Caco-2 (cell line): Measurements from ENCODE around the gene GALNTL6. TPM values are rescaled to one million over a fixed set of nuclear protein-coding genes. Genes with fewer than 3 reads are reported as not detected.

Experiments used
- BruUV-seq: library from RNA; stranded (reverse); fragments of 400-500 nt; replicated peaks from 2 replicates; lab custom pipeline; 2021; lab: Mats Ljungman, UMichigan
- CTCF ChIA-PET: fragments of 300-600 bp; sonication (Branson Sonifier 250); formaldehyde crosslinking; loops from one replicate; lab custom pipeline; 2022; ENCODE audit warnings: antibody characterized with exemption; lab: Charles Lee
- POLR2A ChIA-PET: fragments of 300-600 bp; sonication (Branson Sonifier 250); formaldehyde crosslinking; loops from one replicate; lab custom pipeline; 2022; ENCODE audit warnings: antibody characterized with exemption; lab: Charles Lee
- DNase-seq, 2 experiments: peaks; one replicate each; pipeline versions ENCODE4 v3.0.0 to v3.0.0-alpha.2; 2020 to 2022
- H3K27me3 ChIP-seq: replicated peaks from 2 replicates; pipeline ENCODE4 v1.6.0; 2011; ENCODE audit warnings: low read length; ENCODE audit not compliant: control insufficient read depth, insufficient read depth
- H3K36me3 ChIP-seq: 2 replicates; pipeline ENCODE4 v1.5.1; 2011; ENCODE audit warnings: low read length; ENCODE audit not compliant: control insufficient read depth, insufficient read depth
- H3K4me1 ChIP-seq: fragments of 250-450 bp; sonication (Bioruptor Pico); 2 replicates; pipeline ENCODE4 v1.5.1; 2020; ENCODE audit warnings: mild to moderate bottlenecking
- H3K4me3 ChIP-seq: 2 replicates; pipeline ENCODE4 v1.5.1; 2011; ENCODE audit warnings: low read depth, mild to moderate bottlenecking, control low read depth, low read length
- H3K9me3 ChIP-seq: fragments of 250-450 bp; sonication (Bioruptor Pico); 2 replicates; pipeline ENCODE4 v1.5.1; 2020; ENCODE audit warnings: mild to moderate bottlenecking, moderate library complexity
- H3K27ac Mint-ChIP-seq: one replicate; pipeline ENCODE4 v1.8.0; 2022; ENCODE audit warnings: mixed read lengths; ENCODE audit not compliant: unreplicated experiment
- H3K27me3 Mint-ChIP-seq: one replicate; pipeline ENCODE4 v1.8.0; 2022; ENCODE audit warnings: mixed read lengths; ENCODE audit not compliant: insufficient read depth, unreplicated experiment
- H3K36me3 Mint-ChIP-seq: one replicate; pipeline ENCODE4 v1.8.0; 2022; ENCODE audit warnings: mild to moderate bottlenecking, mixed read lengths; ENCODE audit not compliant: insufficient read depth, unreplicated experiment
- H3K4me1 Mint-ChIP-seq: one replicate; pipeline ENCODE4 v1.8.0; 2022; ENCODE audit warnings: low read depth, mixed read lengths; ENCODE audit not compliant: unreplicated experiment
- H3K4me3 Mint-ChIP-seq: one replicate; pipeline ENCODE4 v1.8.0; 2022; ENCODE audit warnings: mild to moderate bottlenecking, moderate library complexity, mixed read lengths; ENCODE audit not compliant: unreplicated experiment
- H3K9me3 Mint-ChIP-seq: one replicate; pipeline ENCODE4 v1.8.0; 2022; ENCODE audit warnings: mixed read lengths; ENCODE audit not compliant: unreplicated experiment
- intact Hi-C: fragments of 100-400 bp; cut with micrococcal nuclease; formaldehyde crosslinking; loops from one replicate; pipeline ENCODE4 v1.10.0; 2022; ENCODE audit not compliant: unreplicated experiment
- total RNA-seq: library from RNA; stranded (reverse); gene quantifications from 2 replicates; pipeline ENCODE4 v1.2.3, GENCODE V29; 2022
- TF ChIP-seq, protein P1 (sequence below), 2 experiments: fragments of 200-600 bp in 1 of 2; IDR thresholded peaks; 1 replicate in 1 of 2; 2 replicates in 1 of 2; pipeline versions ENCODE4 v1.5.1 to v1.8.0; 2011 to 2022; ENCODE audit warnings: antibody characterized with exemption in 1 of 2, control low read depth in 1 of 2, inconsistent platforms in 1 of 2, low read depth in 1 of 2, low read length in 1 of 2, mild to moderate bottlenecking in 1 of 2, moderate library complexity in 1 of 2; ENCODE audit not compliant: insufficient read depth in 1 of 2, severe bottlenecking in 1 of 2, unreplicated experiment in 1 of 2

Gene GALNTL6
- total RNA-seq, 1 experiment from 2014 or later = not detected

DNA sequence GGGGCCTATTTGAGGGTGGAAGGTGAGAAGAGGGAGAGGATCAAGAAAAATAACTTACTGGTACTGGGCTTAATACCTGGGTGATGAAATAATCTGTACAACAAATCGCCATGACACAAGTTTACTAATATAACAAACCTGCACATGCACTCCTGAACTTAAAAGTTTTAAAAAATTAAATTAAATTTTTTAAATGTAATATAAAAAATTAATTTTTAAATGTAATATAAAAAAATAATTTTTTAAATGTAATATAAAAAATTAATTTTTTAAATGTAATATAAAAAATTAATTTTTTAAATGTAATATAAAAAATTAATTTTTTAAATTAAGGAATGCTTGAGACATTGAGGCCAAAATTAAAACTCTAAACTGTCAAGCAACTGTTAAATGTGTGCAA lies 1231.1 kb downstream of the GALNTL6 start:
- no peak for DNase-seq
- intact Hi-C loops = no loop called here
- POLR2A ChIA-PET = no interaction called here
- no peaks in the 10 kb centered on the region for H3K9me3 ChIP-seq
- no peaks in the 10 kb centered on the region for H3K4me1 Mint-ChIP-seq
- H3K36me3 ChIP-seq = no peaks in the 10 kb centered on the region
- H3K4me1 ChIP-seq = no peaks in the 10 kb centered on the region
- H3K4me3 ChIP-seq = no peak overlapping the region
- no peaks in the 10 kb centered on the region for H3K36me3 Mint-ChIP-seq
- TF ChIP-seq, protein P1, sequence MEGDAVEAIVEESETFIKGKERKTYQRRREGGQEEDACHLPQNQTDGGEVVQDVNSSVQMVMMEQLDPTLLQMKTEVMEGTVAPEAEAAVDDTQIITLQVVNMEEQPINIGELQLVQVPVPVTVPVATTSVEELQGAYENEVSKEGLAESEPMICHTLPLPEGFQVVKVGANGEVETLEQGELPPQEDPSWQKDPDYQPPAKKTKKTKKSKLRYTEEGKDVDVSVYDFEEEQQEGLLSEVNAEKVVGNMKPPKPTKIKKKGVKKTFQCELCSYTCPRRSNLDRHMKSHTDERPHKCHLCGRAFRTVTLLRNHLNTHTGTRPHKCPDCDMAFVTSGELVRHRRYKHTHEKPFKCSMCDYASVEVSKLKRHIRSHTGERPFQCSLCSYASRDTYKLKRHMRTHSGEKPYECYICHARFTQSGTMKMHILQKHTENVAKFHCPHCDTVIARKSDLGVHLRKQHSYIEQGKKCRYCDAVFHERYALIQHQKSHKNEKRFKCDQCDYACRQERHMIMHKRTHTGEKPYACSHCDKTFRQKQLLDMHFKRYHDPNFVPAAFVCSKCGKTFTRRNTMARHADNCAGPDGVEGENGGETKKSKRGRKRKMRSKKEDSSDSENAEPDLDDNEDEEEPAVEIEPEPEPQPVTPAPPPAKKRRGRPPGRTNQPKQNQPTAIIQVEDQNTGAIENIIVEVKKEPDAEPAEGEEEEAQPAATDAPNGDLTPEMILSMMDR (IDR thresholded peaks at IDR 0.05; ENCODE audit: insufficient read depth in 1 of 2, low read depth in 1 of 2, low read length in 1 of 2, severe bottlenecking in 1 of 2, unreplicated experiment in 1 of 2) = no peak
- H3K4me3 Mint-ChIP-seq = no peak overlapping the region
- no TSS peak for BruUV-seq
- CTCF ChIA-PET = no interaction called here
- H3K27me3 ChIP-seq = no peaks in the 10 kb centered on the region
- no peaks in the 10 kb centered on the region for H3K27me3 Mint-ChIP-seq
- no peaks in the 10 kb centered on the region for H3K9me3 Mint-ChIP-seq
- no peak overlapping the region for H3K27ac Mint-ChIP-seq

DNA sequence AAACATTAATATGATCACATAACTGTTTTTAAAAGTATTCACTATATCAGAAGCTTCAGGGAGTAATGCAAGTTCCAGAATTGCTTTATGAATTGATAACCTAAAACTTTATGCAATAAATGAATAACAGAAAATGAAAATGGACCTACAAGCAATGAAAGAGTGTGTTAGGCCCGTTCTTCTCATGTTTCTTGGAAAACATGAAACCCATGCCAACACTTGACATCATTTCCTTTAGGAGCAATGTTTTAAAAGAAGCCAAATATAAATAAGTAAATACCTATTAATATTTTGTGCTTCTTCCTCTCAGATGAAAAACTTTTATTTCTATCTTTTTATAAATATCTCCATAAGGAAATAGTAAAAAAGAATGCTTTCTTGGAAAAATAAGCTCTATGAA lies 1232.4 kb downstream of the GALNTL6 start:
- no peak overlapping the region for H3K4me3 Mint-ChIP-seq
- H3K9me3 ChIP-seq = no peaks in the 10 kb centered on the region
- H3K36me3 Mint-ChIP-seq = no peaks in the 10 kb centered on the region
- no peaks in the 10 kb centered on the region for H3K36me3 ChIP-seq
- H3K27ac Mint-ChIP-seq = no peak overlapping the region
- POLR2A ChIA-PET = no interaction called here
- no peaks in the 10 kb centered on the region for H3K4me1 Mint-ChIP-seq
- BruUV-seq = no TSS peak
- no peaks in the 10 kb centered on the region for H3K27me3 ChIP-seq
- no peaks in the 10 kb centered on the region for H3K4me1 ChIP-seq
- no peaks in the 10 kb centered on the region for H3K27me3 Mint-ChIP-seq
- no peaks in the 10 kb centered on the region for H3K9me3 Mint-ChIP-seq
- DNase-seq = no peak
- TF ChIP-seq, protein P1 (IDR thresholded peaks at IDR 0.05; ENCODE audit: insufficient read depth in 1 of 2, low read depth in 1 of 2, low read length in 1 of 2, severe bottlenecking in 1 of 2, unreplicated experiment in 1 of 2) = no peak
- H3K4me3 ChIP-seq = no peak overlapping the region
- intact Hi-C loops = no loop called here
- CTCF ChIA-PET = no interaction called here

DNA sequence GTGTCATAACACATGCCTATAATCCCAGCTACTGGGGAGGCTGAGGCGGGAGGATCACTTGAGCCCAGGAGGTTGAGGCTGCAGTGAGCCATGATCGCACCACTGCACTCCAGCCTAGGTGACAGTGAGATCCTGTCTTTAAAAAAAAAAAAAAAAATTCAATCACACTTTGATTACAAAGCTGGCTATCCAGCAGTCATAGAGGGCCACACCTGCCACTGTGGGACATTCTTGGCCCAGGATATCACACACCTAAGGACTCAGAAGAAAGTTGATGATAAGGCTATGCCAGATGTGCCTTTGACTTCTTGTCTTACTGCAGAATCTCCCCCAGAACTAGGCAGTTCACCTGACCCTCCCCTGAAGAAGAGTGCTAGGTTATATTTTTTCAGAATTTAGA lies 1232.9 kb downstream of the GALNTL6 start:
- intact Hi-C loops = no loop called here
- POLR2A ChIA-PET = no interaction called here
- Histone ChIP-seq H3K27me3 (no peaks in the 10 kb centered on the region), H3K36me3 (no peaks in the 10 kb centered on the region), H3K9me3 (no peaks in the 10 kb centered on the region), H3K4me3 (no peak overlapping the region), H3K4me1 (no peaks in the 10 kb centered on the region)
- no TSS peak for BruUV-seq
- Mint-ChIP-seq H3K27me3 (peaks cover 3% of the 10 kb centered on the region), H3K36me3 (no peaks in the 10 kb centered on the region), H3K27ac (no peak overlapping the region), H3K4me1 (no peaks in the 10 kb centered on the region), H3K9me3 (no peaks in the 10 kb centered on the region), H3K4me3 (no peak overlapping the region)
- CTCF ChIA-PET = no interaction called here
- no peak for DNase-seq
- TF ChIP-seq, protein P1 (IDR thresholded peaks at IDR 0.05; ENCODE audit: insufficient read depth in 1 of 2, low read depth in 1 of 2, low read length in 1 of 2, severe bottlenecking in 1 of 2, unreplicated experiment in 1 of 2) = no peak
